ENCODE measurements around the gene CHCHD1.
"Not testable (repeated sequence)": the region's sequence is repeated elsewhere in the genome, so short reads cannot be mapped to it uniquely, and the experiment has no call there.

Gene CHCHD1

GRCh38 chr10:73781879-73782748 is at the start of gene CHCHD1:
Gene CHCHD1 (plus strand): TSS chr10:73782048. CDS start chr10:73782076, 28 bp downstream.
- peak; percentile 93 for DNase-seq

GRCh38 chr10:73732426-73732825 is 49.4 kb upstream of the CHCHD1 start:
- DNase-seq, result no peak

GRCh38 chr10:73732931-73733623 is 48.8 kb upstream of the CHCHD1 start:
- no peak for DNase-seq

DNA sequence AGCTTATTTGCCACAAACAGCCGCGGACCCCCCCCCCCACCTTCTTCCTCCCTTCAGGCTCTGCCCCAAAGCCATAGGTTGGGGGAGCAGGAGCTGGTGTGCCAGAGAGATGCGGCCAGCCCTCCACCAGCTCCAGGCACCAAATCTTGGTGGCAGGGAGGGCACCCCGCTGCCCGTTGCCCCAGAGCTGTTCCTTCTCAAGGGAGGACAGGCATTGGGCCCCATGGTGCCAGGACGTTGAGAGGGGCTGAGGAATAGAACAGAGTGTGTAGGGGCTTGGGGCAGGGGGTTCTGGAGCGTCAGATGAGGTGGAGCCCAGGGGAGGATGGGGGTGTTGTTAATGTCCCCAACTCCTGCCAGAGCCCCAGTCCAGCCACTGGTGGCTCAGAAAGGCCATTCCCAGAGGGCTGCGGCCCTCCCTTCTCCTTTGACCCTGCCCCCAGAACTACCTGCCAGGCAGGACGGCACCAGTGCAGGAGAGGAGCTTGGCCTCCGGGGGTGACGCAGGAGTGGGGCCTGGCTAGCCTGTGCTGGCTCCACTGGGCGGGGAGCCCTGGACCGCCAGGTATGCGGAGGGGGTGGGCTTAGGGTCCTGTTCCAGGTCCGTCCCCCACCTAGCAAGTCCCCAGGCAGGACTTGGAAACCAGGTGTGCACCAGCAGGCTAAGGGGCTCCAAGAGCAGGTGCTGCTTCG is 47.7 kb upstream of the CHCHD1 start:
- DNase-seq, result no peak

- no peak for DNase-seq
Observed at GRCh38 chr10:73734796-73735305, 47.0 kb upstream of the CHCHD1 start.

DNA sequence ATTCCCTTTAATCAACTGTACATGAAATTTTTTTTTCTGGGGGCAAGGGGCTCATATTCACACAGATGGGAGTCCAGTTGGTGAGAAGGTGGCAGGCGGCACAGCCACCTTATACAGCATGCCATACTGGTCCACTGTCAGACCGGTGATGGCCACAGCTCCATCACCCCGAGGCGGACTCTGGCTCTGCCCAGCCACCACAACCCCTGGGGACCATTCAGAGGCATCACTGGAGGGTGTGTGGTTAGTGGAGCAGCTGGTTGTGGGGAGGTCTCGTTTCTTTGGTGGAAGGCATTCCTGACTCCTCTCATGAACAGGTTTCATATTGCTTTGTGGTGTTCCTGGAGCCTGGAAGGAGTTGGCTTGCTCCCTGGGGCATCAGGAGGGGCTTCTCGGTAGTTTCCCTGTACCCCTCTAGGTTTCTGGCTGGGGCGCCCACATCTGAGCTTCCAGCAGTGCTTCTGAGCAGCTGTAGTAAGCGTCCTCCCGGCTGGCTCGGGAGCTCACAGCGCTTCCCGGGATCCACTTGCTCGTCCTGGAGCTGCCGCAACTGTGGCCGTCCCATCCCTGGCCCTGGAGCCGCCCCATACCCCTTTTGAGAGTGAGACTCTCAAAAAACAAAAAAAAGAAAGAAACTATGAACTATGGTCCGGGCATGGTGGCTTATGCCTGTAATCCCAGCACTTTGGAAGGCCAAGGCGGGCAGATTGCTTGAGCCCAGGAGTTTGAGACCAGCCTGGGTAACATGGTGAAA is 41.2 kb upstream of the CHCHD1 start:
- DNase-seq, result not testable (repeated sequence)

DNA sequence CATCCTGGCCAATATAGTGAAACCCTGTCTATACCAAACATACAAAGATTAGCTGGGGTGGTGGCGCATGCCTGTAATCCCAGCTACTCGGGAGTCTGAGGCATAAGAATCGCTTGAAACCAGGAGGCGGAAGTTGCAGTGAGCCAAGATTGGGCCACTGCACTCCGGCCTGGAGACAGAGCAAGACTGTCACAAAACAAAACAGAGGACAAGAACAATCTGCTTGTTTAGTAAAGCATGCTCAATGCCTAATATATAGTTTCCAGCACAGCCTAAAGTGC is 39.5 kb upstream of the CHCHD1 start:
- DNase-seq, result no peak

DNA sequence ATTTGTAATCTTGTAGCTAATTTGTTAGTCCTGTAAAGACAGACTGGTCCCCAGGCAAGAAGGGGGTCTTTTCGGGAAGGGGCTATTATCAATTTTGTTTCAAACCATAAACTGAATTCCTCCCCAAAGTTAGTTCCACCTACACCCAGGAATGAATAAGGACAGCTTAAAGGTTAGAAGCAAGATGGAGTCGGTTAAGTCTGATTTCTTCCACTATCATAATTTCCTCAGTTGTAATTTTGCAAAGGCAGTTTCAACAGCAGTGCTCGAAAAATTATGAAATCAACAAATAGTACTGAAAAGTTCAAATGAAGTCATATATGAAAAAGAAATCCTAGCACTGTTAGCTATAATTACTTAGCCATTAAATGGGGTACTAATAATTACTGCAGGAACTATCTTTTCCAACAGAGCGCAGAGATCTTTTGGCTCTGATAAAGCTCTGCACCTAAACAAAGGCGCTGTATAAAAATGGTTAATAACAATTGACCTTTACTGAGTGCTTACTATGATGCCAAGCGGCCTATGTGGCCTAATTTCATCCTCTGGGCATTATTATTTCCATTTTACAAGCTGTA is 38.4 kb upstream of the CHCHD1 start:
- DNase-seq, result no peak

DNA sequence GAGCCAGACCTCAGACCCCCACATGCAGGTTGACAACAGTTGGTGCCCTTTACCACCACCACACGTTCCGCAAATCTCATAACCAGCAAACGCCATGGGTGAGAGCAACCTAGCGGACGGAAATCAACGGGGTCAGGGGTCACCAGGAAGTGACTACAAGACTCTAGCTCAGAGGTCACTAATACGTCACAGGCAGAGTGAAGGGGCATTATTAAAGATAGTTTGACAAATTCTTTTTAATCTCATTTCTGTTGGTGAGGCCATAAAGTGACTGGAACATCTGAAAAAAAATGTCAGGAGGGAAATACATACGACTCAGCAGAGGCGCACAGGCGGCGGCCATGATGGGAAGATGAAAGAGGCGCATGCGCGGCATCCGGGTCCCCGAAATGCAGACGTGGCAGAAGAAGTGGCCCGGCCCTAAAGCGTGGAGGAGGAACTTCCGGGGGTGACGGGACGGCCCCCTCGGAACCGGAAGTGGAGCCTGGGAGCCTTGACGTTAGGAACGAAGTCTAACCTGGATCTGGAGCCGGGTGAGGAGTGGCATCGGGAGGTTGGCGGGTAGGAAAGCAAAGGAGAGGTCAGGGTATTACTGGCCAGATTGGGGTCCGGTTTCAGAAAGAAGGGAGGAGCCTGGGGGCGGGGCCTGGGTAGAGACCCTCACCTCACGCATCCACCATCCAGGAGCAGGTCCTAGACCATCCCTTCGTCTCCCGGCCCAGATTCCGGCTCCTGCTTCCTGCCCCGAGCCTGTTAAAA is 37.8 kb upstream of the CHCHD1 start, which contains the start of gene SEC24C:
TSS of gene SEC24C (plus strand) at position 468 of the 759 bp plus-strand sequence. CDS start 2,461 bp downstream, outside the sequence.
- DNase-seq, result peak; percentile 94

GRCh38 chr10:73744664-73744975 is 37.2 kb upstream of the CHCHD1 start:
- DNase-seq, result peak; percentile 71

- no peak for DNase-seq
Observed at GRCh38 chr10:73746721-73747120, 35.1 kb upstream of the CHCHD1 start.

GRCh38 chr10:73750819-73751218 is 31.0 kb upstream of the CHCHD1 start:
- DNase-seq, result no peak

DNA sequence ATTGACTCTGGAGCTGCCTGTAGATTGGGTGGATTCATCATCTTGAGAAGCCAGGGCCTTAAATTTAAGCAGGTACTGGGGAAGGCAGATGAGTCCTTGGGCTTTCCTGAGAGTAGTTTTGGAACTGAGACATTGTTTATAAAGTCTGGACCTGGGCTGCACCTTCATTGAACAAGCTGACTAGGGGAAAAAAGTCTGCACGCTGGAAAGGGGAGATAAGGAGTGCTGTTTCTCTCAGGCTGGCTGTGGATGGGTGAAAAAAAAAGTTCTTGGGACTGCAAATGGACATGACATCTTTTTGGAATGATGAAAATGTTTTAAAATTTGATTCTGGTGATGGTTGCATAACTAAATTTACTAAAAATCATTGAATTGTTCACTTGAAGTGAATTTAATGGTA is 25.7 kb upstream of the CHCHD1 start:
- no peak for DNase-seq

DNA sequence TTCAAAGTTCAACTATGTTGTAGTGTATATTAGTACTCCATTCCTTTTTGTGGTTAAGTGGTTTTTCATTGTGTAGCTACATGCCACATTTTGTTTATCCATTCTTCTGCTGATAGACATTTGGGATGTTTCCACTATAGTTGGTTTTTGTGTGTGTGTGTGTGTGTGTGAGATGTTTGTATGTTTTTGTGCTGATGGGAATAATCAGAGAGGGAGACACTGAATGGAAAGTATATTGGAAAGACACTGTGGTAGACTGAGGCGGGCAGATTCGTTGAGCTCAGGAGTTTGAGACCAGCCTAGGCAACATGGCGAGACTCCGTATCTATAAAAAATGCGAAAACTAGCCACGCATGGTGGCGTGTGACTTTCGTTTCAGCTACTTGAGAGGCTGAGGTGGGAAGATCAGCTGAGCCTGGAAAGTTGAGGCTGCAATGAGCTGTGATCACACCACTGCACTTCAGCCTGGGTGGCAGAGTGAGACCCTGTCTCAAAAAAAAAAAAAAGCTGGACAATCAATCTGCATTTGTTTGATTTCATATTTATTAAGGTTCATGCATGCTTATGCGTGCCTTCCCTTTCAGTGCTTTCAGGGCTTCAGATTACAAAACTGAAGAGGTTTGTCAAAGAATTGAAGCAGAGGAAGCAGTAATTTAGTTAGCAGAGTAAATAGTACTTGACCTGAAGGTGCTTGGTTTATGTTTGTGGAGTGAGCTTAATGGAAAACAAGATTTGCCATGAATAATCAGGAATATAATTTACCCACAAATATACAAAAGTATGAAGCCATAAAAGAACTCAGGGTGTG is 22.9 kb upstream of the CHCHD1 start:
- DNase-seq, result no peak

- DNase-seq, result no peak
Observed at GRCh38 chr10:73759512-73760115, 22.2 kb upstream of the CHCHD1 start.

DNA sequence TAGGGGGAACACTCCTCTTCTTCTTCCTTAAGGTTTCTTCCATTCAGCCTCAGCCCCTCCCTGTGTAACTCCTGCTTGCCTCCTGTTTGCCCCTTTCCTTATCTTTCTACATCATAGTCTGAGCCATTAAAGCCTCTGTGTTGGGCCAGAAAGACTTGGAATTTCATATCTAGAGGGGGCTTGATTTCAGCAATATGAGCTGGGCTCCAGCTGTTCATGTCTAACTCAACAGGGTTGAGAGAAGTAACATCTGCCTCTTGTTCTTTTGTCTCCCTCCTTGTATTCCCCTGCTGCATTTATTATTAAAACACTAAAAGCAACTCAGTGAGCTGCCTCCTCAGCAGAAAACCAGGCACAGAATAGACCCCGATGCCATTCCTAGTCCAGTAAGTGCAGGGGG is 20.1 kb upstream of the CHCHD1 start:
- no peak for DNase-seq

DNA sequence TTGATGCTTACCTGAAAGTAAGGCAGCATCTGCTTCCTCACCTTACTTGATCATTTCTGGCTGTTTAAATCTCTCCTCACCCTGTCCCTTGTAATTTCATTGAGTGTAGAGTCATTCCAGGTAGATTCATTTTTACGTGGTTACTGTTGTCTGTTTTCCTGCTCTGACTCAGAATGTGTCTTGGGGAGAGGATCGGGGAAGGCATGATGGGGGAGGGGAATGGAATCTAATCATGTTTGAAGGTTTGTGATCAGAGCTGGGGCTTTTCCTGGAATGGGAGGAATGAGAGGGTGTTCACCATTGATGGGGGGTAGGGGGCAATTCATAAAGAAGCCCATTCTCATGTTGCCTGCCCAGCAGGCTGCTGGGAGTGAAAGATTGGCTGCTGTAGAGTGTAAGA is 18.9 kb upstream of the CHCHD1 start:
- no peak for DNase-seq

- DNase-seq, result no peak
Observed at GRCh38 chr10:73763343-73763742, 18.5 kb upstream of the CHCHD1 start.

DNA sequence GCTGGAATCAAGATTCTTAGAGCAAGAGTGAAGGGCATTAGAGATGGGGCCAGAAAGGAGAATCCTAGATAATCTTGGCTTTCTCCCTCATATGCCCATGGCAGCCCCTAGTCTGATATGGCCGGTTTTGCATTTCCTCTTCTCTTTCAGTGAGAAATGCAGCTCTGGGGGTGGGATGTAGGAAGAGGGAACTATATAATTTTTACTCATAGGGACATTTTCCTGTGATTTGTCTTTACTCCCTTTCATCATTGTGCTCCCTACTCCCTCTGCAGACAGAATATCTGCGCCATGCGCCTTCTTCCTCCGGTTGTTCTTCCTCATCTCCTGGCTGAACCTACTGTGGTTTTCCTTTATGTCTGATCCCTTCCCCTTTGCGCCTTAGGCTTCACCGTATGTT is 16.8 kb upstream of the CHCHD1 start:
- no peak for DNase-seq

GRCh38 chr10:73768881-73769280 is 13.0 kb upstream of the CHCHD1 start:
- peak; percentile 74 for DNase-seq
